Measurements from ENCODE around the gene METTL27. TPM values are rescaled to one million over a fixed set of nuclear protein-coding genes. Genes with fewer than 3 reads are reported as not detected.

The METTL27 gene
- total RNA-seq, 4 donors from 2014 or later = 3.6 to 9.2 (median 9.0) TPM; not detected in 1

Other genes with a start within 250 kb of the METTL27 start
- 10 to 100 TPM; 16.2 to 83.5 (median 59.6) TPM for gene MLXIPL, start 218.0 kb downstream of the METTL27 start, total RNA-seq
- gene VPS37D, start 174.7 kb downstream of the METTL27 start, total RNA-seq = 1 to 10 TPM; 1.1 to 4.2 (median 3.4) TPM
- gene DNAJC30, start 159.1 kb downstream of the METTL27 start, total RNA-seq = 1 to 10 TPM; 2.7 to 8.4 (median 6.3) TPM
- 10 to 100 TPM; 22.5 to 50.6 (median 39.3) TPM for gene BUD23, start 158.9 kb downstream of the METTL27 start, total RNA-seq
- 10 to 100 TPM in 2 of 4 donors, 1 to 10 TPM in 2; 3.9 to 19.4 (median 10.8) TPM for gene STX1A, start 122.8 kb downstream of the METTL27 start, total RNA-seq
- 10 to 100 TPM in 2 of 4 donors, 1 to 10 TPM in 2; 7.5 to 19.2 (median 10.9) TPM for gene ABHD11, start 103.7 kb downstream of the METTL27 start, total RNA-seq
- not detected for gene CLDN3, start 72.2 kb downstream of the METTL27 start, total RNA-seq
- gene CLDN4, start 11.5 kb downstream of the METTL27 start, total RNA-seq = 1 to 10 TPM in 1 of 4 donors, under 1 TPM in 2, not detected in 1; 0.42 to 2.0 (median 0.66) TPM
- not detected for gene TMEM270, start 18.6 kb upstream of the METTL27 start, total RNA-seq
- 100 to 1,000 TPM in 2 of 4 donors, 10 to 100 TPM in 2; 46.5 to 152 (median 108) TPM for gene ELN, start 185.7 kb upstream of the METTL27 start, total RNA-seq
- gene LIMK1, start 241.3 kb upstream of the METTL27 start, total RNA-seq = 10 to 100 TPM; 14.4 to 30.3 (median 17.0) TPM